ENCODE measurements around the gene TMEM80.
"Not testable (repeated sequence)": the region's sequence is repeated elsewhere in the genome, so short reads cannot be mapped to it uniquely, and the experiment has no call there.

The TMEM80 gene

GRCh38 chr11:695538-696248, at the start of gene TMEM80:
Gene TMEM80, plus strand, starts transcription at chr11:695816. Its CDS starts 12 bp downstream, at chr11:695828.
- peak; percentile 92 to 93 for DNase-seq

GRCh38 chr11:646214-646613, 49.4 kb upstream of the TMEM80 start:
- DNase-seq, result no peak

- DNase-seq, result not testable (repeated sequence)
These were observed 47.9 kb upstream of the TMEM80 start for GRCh38 chr11:647672-648158.

GRCh38 chr11:650482-650881, 45.1 kb upstream of the TMEM80 start:
- DNase-seq, result no peak

GRCh38 chr11:653136-653535, 42.5 kb upstream of the TMEM80 start:
- DNase-seq, result not testable (repeated sequence)

- DNase-seq, result no peak
These were observed 41.8 kb upstream of the TMEM80 start for GRCh38 chr11:653837-654236.

- DNase-seq, result not testable (repeated sequence)
These were observed 41.2 kb upstream of the TMEM80 start for GRCh38 chr11:654444-654843.

- no peak for DNase-seq
These were observed 40.4 kb upstream of the TMEM80 start for GRCh38 chr11:655036-655726.

GRCh38 chr11:656426-656825, 39.2 kb upstream of the TMEM80 start:
- DNase-seq, result no peak

- DNase-seq, result no peak
These were observed 38.8 kb upstream of the TMEM80 start for GRCh38 chr11:656866-657265.

GRCh38 chr11:657691-658126, 37.9 kb upstream of the TMEM80 start:
- no peak for DNase-seq

- no peak for DNase-seq
These were observed 36.0 kb upstream of the TMEM80 start for GRCh38 chr11:659532-660085.

- no peak for DNase-seq
These were observed 35.3 kb upstream of the TMEM80 start for GRCh38 chr11:660281-660680.

GRCh38 chr11:660681-661444, 34.8 kb upstream of the TMEM80 start:
- no peak for DNase-seq

GRCh38 chr11:662689-663274, 32.8 kb upstream of the TMEM80 start:
- peak; percentile 21 to 32 for DNase-seq

GRCh38 chr11:665062-665703, 30.4 kb upstream of the TMEM80 start:
- no peak for DNase-seq

- no peak for DNase-seq
These were observed 29.8 kb upstream of the TMEM80 start for GRCh38 chr11:665704-666281.

- DNase-seq, result no peak
These were observed 21.8 kb upstream of the TMEM80 start for GRCh38 chr11:673866-674265.

GRCh38 chr11:674406-674805, 21.2 kb upstream of the TMEM80 start:
- DNase-seq, result no peak

GRCh38 chr11:678297-678696, 17.3 kb upstream of the TMEM80 start:
- DNase-seq, result no peak

- no peak for DNase-seq
These were observed 16.1 kb upstream of the TMEM80 start for GRCh38 chr11:679271-680207.

All from activated CD4-positive, alpha-beta T cell treated with anti-CD3 and anti-CD28 coated beads for 4 hours (primary cell).